ENCODE results near the gene NT5M.

DNA sequence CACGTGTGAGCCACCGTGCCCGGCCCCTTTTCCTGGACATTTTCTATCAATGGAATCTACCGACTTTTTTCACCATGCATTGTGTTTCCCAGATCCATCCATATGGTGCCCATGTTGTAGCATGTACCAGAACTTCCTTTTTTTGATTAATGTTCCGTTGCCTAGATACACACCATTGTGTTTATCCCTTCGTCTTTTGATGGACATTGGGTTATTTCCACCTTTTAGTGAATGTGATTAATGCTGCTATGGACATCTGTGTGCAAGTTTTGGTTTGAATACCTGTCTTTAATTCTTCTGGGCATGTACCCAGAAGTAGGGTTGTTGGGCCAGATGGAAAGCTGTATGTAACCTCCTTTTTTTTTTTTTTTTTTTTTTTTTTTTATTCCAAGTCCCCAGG is 79.8 kb downstream of the NT5M start:
- TF ChIP-seq, protein P1, sequence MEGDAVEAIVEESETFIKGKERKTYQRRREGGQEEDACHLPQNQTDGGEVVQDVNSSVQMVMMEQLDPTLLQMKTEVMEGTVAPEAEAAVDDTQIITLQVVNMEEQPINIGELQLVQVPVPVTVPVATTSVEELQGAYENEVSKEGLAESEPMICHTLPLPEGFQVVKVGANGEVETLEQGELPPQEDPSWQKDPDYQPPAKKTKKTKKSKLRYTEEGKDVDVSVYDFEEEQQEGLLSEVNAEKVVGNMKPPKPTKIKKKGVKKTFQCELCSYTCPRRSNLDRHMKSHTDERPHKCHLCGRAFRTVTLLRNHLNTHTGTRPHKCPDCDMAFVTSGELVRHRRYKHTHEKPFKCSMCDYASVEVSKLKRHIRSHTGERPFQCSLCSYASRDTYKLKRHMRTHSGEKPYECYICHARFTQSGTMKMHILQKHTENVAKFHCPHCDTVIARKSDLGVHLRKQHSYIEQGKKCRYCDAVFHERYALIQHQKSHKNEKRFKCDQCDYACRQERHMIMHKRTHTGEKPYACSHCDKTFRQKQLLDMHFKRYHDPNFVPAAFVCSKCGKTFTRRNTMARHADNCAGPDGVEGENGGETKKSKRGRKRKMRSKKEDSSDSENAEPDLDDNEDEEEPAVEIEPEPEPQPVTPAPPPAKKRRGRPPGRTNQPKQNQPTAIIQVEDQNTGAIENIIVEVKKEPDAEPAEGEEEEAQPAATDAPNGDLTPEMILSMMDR (conservative IDR thresholded peaks at IDR 0.05 in 1 of 2, IDR thresholded peaks at IDR 0.05 in 1 of 2; ENCODE audit: low read depth in 1 of 2, low read length in 2 of 2) = no peak
- no peak for TF ChIP-seq EZH2 (IDR thresholded peaks at IDR 0.05; ENCODE audit: low read length, missing control alignments)
